ENCODE results near the gene KANTR.
"Not testable (repeated sequence)": the region's sequence is repeated elsewhere in the genome, so short reads cannot be mapped to it uniquely, and the experiment has no call there.

Gene KANTR

DNA sequence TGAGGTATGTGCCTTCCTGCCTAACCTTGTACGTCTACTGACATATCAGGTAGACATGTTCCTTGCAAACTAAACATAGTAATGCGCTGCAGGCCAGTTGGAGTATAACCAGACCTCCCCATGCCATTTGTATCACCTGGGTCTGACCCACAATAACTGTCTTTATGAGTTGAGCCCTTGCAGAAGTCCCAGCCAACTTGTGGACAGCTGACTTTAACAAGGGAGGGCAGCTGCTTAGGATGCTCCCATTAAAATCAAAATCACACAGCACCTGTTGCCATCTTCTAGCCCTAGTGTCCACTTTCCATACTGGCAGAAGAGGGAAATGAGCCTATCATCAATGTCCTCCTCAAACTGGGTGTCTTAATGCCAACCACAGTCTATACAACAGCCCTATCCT, 41.6 kb downstream of the KANTR start:
- Histone ChIP-seq H3K27ac (ENCODE audit: low read depth, low read length, severe bottlenecking) (no peak overlapping the region), H3K36me3 (ENCODE audit: control insufficient read depth, insufficient read depth, low read length) (no peaks in the 10 kb centered on the region), H3K4me1 (ENCODE audit: control insufficient read depth, insufficient read depth, low read length, poor library complexity, severe bottlenecking) (no peaks in the 10 kb centered on the region), H3K9me3 (ENCODE audit: control insufficient read depth, low read length) (no peaks in the 10 kb centered on the region), H3K4me3 (ENCODE audit: extremely low read depth, insufficient read depth, low read length, poor library complexity, severe bottlenecking) (no peak overlapping the region)
- 100% methylated on average over 1 of the region's 2 CpGs; no CpG with 5 or more reads in 1 of the 2 experiments for whole genome bisulfite sequencing, 2 experiments (ENCODE audit: insufficient coverage in 2 of 2)

DNA sequence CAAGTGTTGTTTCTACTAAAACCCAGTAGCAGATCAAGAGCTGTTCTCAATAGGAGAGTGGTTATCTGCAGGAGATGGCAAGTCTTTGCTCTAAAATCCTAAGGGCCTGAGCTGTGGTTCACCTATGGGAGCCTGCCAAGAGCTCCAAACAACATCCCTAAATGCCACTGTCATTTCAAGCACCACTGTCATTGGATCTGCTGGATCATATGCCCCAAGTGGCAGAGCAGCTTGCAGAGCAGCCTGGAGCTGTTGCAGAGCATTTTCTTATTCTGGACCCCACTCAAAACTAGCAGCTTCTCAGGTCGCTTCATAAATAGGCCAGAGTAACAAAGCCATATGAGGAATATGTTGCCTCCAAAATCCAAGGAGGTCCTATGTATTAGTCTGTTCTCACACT, 59.6 kb downstream of the KANTR start:
- no peak overlapping the region for H3K27ac ChIP-seq (ENCODE audit: low read depth, low read length, severe bottlenecking)
- H3K4me3 ChIP-seq (ENCODE audit: extremely low read depth, insufficient read depth, low read length, poor library complexity, severe bottlenecking), result no peak overlapping the region
- no peaks in the 10 kb centered on the region for H3K4me1 ChIP-seq (ENCODE audit: control insufficient read depth, insufficient read depth, low read length, poor library complexity, severe bottlenecking)
- no peaks in the 10 kb centered on the region for H3K36me3 ChIP-seq (ENCODE audit: control insufficient read depth, insufficient read depth, low read length)
- H3K9me3 ChIP-seq (ENCODE audit: control insufficient read depth, low read length), result no peaks in the 10 kb centered on the region
- no CpG with 5 or more reads among the region's 1 CpG for WGBS, 2 experiments (ENCODE audit: insufficient coverage in 2 of 2)

DNA sequence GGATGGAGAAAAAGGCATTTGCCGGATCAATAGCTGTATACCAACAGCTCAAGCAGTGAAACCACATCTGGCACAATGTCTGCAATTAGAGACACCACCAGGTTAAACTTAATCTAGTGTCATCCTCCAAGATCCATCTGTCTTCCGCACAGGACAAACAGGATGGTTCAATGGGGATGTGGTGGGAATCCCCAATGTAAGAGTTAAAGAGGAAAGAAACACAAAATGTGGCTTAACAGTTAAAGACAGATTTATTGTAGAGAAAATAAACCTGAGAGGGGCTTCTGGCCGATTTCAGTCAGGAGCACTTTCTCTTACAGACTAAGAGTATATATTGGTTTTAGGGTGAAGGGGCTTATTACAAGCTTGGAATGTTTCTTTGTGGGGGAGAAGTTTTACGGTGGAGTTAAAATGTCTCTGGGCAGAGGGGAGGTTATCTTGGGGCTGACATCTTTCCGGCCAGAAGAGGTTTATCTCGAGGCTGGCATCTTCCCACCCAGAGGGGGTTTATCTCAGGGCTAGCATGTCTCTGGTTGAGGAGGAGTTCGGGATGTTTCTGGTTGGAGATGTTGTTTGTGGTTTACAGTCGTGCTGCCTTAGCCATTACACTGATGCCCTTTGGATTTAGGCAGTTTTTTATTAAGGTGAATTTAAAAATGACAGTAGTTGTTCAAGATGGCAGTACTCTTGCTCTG, 61.7 kb downstream of the KANTR start:
- no peak overlapping the region for H3K27ac ChIP-seq (ENCODE audit: low read depth, low read length, severe bottlenecking)
- no peak overlapping the region for H3K4me3 ChIP-seq (ENCODE audit: extremely low read depth, insufficient read depth, low read length, poor library complexity, severe bottlenecking)
- H3K36me3 ChIP-seq (ENCODE audit: control insufficient read depth, insufficient read depth, low read length), result no peaks in the 10 kb centered on the region
- H3K9me3 ChIP-seq (ENCODE audit: control insufficient read depth, low read length), result no peaks in the 10 kb centered on the region
- WGBS, 2 experiments (ENCODE audit: insufficient coverage in 2 of 2), result no CpG with 5 or more reads among the region's 8 CpGs
- H3K4me1 ChIP-seq (ENCODE audit: control insufficient read depth, insufficient read depth, low read length, poor library complexity, severe bottlenecking), result no peaks in the 10 kb centered on the region

DNA sequence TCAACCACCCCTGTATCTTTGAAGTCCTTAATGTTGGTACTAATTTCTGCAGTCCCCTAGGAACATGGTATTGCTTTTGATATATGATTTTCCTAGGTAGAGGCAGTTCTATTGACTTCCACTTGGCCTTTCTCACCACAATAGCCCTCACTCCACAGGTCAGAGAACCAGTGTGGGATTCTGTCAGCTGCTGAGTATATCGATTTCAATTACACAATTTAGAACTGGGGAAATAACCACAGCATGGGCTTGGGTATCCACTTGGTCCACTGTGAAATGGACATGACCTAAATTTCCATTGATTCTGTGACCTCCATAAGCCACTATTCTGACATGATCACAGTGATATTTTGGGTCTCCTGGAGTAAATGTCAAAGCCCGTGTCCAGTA, 62.3 kb downstream of the KANTR start:
- Histone ChIP-seq H3K4me3 (ENCODE audit: extremely low read depth, insufficient read depth, low read length, poor library complexity, severe bottlenecking) (no peak overlapping the region), H3K27ac (ENCODE audit: low read depth, low read length, severe bottlenecking) (no peak overlapping the region), H3K36me3 (ENCODE audit: control insufficient read depth, insufficient read depth, low read length) (no peaks in the 10 kb centered on the region), H3K9me3 (ENCODE audit: control insufficient read depth, low read length) (no peaks in the 10 kb centered on the region), H3K4me1 (ENCODE audit: control insufficient read depth, insufficient read depth, low read length, poor library complexity, severe bottlenecking) (no peaks in the 10 kb centered on the region)
- WGBS, 2 experiments (ENCODE audit: insufficient coverage in 2 of 2), result 80% methylated on average over 1 of the region's 2 CpGs; no CpG with 5 or more reads in 1 of the 2 experiments

DNA sequence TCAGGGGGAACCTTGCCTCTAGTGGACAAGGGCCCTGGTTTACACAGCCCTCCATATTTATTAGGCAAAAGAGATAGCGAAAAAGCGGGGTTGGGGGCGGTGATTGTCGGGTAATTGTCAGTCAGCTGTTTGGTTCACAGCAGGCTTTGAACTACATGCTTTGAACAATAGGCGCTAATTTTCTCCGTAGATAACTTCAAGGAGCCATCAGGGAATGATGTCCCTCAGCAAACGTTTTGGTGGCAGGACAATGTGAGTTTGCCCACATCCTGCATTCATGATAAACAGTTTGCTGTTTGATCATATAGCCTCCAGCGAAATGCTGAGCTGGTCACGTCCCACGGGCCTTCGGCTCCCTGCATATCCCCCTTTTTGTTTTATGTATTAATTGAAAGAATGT, 65.2 kb downstream of the KANTR start:
- Histone ChIP-seq H3K4me1 (ENCODE audit: control insufficient read depth, insufficient read depth, low read length, poor library complexity, severe bottlenecking) (no peaks in the 10 kb centered on the region), H3K36me3 (ENCODE audit: control insufficient read depth, insufficient read depth, low read length) (no peaks in the 10 kb centered on the region), H3K4me3 (ENCODE audit: extremely low read depth, insufficient read depth, low read length, poor library complexity, severe bottlenecking) (no peak overlapping the region), H3K27ac (ENCODE audit: low read depth, low read length, severe bottlenecking) (no peak overlapping the region), H3K9me3 (ENCODE audit: control insufficient read depth, low read length) (no peaks in the 10 kb centered on the region)
- 53% methylated on average over 3 of the region's 11 CpGs; no CpG with 5 or more reads in 1 of the 2 experiments for WGBS, 2 experiments (ENCODE audit: insufficient coverage in 2 of 2)

DNA sequence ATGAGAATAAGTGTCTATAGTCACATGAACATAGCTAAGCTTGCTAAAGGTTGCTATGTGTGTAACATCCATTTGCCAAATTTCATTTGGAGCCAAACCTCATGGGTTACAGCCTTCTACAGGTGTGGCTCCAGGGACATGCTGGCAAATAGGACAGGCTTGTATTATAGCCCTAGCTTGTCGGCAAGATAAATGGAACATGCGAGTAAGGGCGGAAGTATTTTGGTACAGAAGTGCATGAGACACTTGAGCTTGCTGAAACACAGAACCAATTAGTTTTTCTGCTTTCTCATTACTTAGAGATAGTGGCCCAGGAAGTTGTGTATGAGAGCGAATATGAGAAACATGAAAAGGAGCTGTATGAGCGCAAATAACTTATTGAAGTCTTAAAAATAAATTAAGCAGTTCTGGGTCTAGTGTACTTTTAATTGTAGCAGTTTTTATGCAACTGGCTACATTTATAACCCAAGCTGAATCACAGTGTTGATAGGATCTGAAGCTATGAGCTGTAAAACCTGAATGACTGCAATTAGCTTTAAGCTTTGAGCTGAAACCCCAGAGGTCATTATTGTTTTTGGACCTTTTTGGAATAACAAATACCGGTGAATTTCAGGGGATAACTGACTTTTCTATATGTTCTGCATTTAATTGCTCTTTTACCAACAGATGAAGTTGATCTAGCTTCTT, 66.5 kb downstream of the KANTR start:
- WGBS, 2 experiments (ENCODE audit: insufficient coverage in 2 of 2), result 77% methylated on average over 3 of the region's 6 CpGs; no CpG with 5 or more reads in 1 of the 2 experiments
- no peak overlapping the region for H3K27ac ChIP-seq (ENCODE audit: low read depth, low read length, severe bottlenecking)
- no peaks in the 10 kb centered on the region for H3K9me3 ChIP-seq (ENCODE audit: control insufficient read depth, low read length)
- H3K36me3 ChIP-seq (ENCODE audit: control insufficient read depth, insufficient read depth, low read length), result no peaks in the 10 kb centered on the region
- no peaks in the 10 kb centered on the region for H3K4me1 ChIP-seq (ENCODE audit: control insufficient read depth, insufficient read depth, low read length, poor library complexity, severe bottlenecking)
- H3K4me3 ChIP-seq (ENCODE audit: extremely low read depth, insufficient read depth, low read length, poor library complexity, severe bottlenecking), result no peak overlapping the region

DNA sequence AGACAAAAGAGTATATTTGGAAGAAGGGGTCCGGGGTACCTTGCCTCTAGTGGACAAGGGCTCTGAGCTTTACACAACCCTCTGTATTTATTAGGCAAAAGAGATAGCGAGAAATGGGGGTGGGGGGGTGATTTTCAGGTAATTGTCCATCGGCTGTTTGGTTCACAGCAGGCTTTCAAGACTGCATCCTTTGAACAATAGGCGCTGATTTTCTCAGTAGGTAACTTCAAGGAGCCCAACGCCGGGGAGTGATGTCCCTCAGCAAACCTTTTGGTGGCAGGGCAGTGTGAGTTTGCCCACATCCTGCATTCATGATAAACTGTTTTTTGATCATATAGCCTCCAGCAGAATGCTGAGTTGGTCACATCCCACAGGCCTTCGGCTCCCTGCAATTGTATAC, 69.5 kb downstream of the KANTR start:
- Histone ChIP-seq H3K4me1 (ENCODE audit: control insufficient read depth, insufficient read depth, low read length, poor library complexity, severe bottlenecking) (no peaks in the 10 kb centered on the region), H3K9me3 (ENCODE audit: control insufficient read depth, low read length) (no peaks in the 10 kb centered on the region), H3K36me3 (ENCODE audit: control insufficient read depth, insufficient read depth, low read length) (no peaks in the 10 kb centered on the region), H3K27ac (ENCODE audit: low read depth, low read length, severe bottlenecking) (no peak overlapping the region), H3K4me3 (ENCODE audit: extremely low read depth, insufficient read depth, low read length, poor library complexity, severe bottlenecking) (no peak overlapping the region)
- 50% methylated on average over 1 of the region's 7 CpGs; no CpG with 5 or more reads in 1 of the 2 experiments for whole genome bisulfite sequencing, 2 experiments (ENCODE audit: insufficient coverage in 2 of 2)

DNA sequence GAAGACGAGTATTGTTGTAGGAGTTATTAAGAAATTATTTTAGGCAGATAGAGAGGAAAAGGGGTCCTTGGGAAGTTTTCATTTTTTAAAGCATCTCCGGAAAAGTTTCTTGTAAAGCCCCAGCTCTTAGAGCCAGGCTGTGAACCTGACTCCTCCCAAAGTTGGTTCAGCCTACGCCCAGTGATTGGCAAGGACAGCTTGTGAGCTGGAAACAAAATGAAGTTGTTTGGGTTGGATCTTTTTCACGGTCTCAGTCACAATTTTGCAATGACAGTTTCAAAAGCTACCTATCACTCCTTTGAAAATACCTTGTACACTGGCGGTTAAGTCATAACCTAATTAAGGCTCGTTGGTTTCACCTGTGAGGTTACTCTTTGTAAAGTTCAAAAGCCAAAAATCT, 70.6 kb downstream of the KANTR start:
- H3K9me3 ChIP-seq (ENCODE audit: control insufficient read depth, low read length); H3K4me1 ChIP-seq (ENCODE audit: control insufficient read depth, insufficient read depth, low read length, poor library complexity, severe bottlenecking); H3K27ac ChIP-seq (ENCODE audit: low read depth, low read length, severe bottlenecking); H3K36me3 ChIP-seq (ENCODE audit: control insufficient read depth, insufficient read depth, low read length); H3K4me3 ChIP-seq (ENCODE audit: extremely low read depth, insufficient read depth, low read length, poor library complexity, severe bottlenecking): not testable (repeated sequence)
- WGBS, 2 experiments (ENCODE audit: insufficient coverage in 2 of 2), result 96% methylated on average over 3 to 4 of the region's 6 CpGs

DNA sequence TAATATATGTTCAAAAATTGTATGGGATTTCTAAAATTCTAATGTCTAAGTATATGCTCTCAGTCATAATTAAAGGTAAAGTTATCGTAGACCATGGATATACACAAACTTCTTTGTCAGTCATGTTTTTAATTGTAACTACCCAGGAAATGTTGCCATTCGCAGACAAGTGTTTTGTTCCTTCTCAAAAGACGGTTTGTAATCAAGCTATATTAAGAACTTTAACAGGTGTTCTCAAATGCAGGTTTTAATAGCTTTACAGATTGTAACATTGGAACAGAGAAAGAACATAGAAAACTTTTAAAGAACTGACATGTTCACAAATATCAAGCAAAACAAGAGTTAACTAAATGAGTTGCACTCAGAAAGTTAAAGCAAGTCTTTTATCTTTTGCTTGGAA, 72.2 kb downstream of the KANTR start:
- no peaks in the 10 kb centered on the region for H3K9me3 ChIP-seq (ENCODE audit: control insufficient read depth, low read length)
- H3K36me3 ChIP-seq (ENCODE audit: control insufficient read depth, insufficient read depth, low read length), result no peaks in the 10 kb centered on the region
- no peak overlapping the region for H3K4me3 ChIP-seq (ENCODE audit: extremely low read depth, insufficient read depth, low read length, poor library complexity, severe bottlenecking)
- WGBS, 2 experiments (ENCODE audit: insufficient coverage in 2 of 2), result no CpG with 5 or more reads among the region's 3 CpGs
- H3K27ac ChIP-seq (ENCODE audit: low read depth, low read length, severe bottlenecking), result no peak overlapping the region
- no peaks in the 10 kb centered on the region for H3K4me1 ChIP-seq (ENCODE audit: control insufficient read depth, insufficient read depth, low read length, poor library complexity, severe bottlenecking)

DNA sequence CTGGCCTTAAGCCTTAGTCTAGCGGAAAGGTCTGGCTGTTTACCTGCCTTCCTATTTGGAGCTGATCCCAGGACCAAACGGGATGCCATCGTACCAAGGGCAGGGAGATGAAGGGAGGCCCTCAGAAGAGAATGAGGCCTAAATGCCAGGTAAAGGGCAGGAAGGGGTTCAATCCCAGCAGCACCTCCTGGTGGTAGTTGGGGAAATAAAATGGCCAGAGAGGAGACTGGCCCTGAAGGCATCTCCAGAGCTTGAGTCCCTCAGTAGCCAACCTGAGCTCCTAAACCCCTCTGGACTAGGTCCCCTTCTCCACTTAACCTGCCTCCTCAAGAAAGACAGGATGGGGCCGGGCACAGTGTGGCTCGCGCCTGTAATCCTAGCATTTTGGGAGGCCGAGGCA, 77.4 kb downstream of the KANTR start:
- Histone ChIP-seq H3K9me3 (ENCODE audit: control insufficient read depth, low read length) (no peaks in the 10 kb centered on the region), H3K27ac (ENCODE audit: low read depth, low read length, severe bottlenecking) (no peak overlapping the region), H3K4me3 (ENCODE audit: extremely low read depth, insufficient read depth, low read length, poor library complexity, severe bottlenecking) (no peak overlapping the region), H3K4me1 (ENCODE audit: control insufficient read depth, insufficient read depth, low read length, poor library complexity, severe bottlenecking) (no peaks in the 10 kb centered on the region), H3K36me3 (ENCODE audit: control insufficient read depth, insufficient read depth, low read length) (no peaks in the 10 kb centered on the region)
- 91% methylated on average over 6 of the region's 7 CpGs; no CpG with 5 or more reads in 1 of the 2 experiments for WGBS, 2 experiments (ENCODE audit: insufficient coverage in 2 of 2)
